Activated B cell treated with CpG ODN at 0.5 μM for 24 hours (primary cell): ENCODE data around the gene SEPHS1. TPM values are rescaled to one million over a fixed set of nuclear protein-coding genes. Genes with fewer than 3 reads are reported as not detected.
"Not testable (repeated sequence)": the region's sequence is repeated elsewhere in the genome, so short reads cannot be mapped to it uniquely, and the experiment has no call there.

Experiments used
- ATAC-seq: fragments of 200-7000 bp; cut with Tn5 transposase; one replicate; pipeline ENCODE4 v1.10.0; 2021; ENCODE audit warnings: low read depth, mild to moderate bottlenecking, moderate library complexity
- CTCF ChIA-PET: fragments of 350-600 bp; sonication (Branson Sonifier 250); formaldehyde crosslinking; loops from one replicate; lab custom pipeline; 2021; ENCODE audit warnings: antibody characterized with exemption; lab: Charles Lee
- POLR2A ChIA-PET: fragments of 350-600 bp; sonication (Branson Sonifier 250); formaldehyde crosslinking; loops from one replicate; lab custom pipeline; 2021; ENCODE audit warnings: antibody characterized with exemption; lab: Charles Lee
- DNase-seq: peaks from one replicate; pipeline ENCODE4 v3.0.0; 2022
- H3K27ac Mint-ChIP-seq: one replicate; pipeline ENCODE4 v1.8.0; 2020; ENCODE audit warnings: mixed read lengths
- H3K27me3 Mint-ChIP-seq: one replicate; pipeline ENCODE4 v1.8.0; 2021; ENCODE audit warnings: mixed read lengths
- H3K36me3 Mint-ChIP-seq: one replicate; pipeline ENCODE4 v1.8.0; 2021; ENCODE audit warnings: low read depth, mixed read lengths
- H3K4me1 Mint-ChIP-seq: one replicate; pipeline ENCODE4 v1.8.0; 2021; ENCODE audit warnings: mixed read lengths
- H3K4me3 Mint-ChIP-seq: one replicate; pipeline ENCODE4 v1.8.0; 2020; ENCODE audit warnings: mild to moderate bottlenecking, mixed read lengths
- H3K9me3 Mint-ChIP-seq: one replicate; pipeline ENCODE4 v1.8.0; 2020; ENCODE audit warnings: mixed read lengths
- CTCF ChIP-seq: fragments of 200-600 bp; IDR thresholded peaks from one replicate; pipeline ENCODE4 v1.8.0; 2022; ENCODE audit warnings: antibody characterized with exemption, mild to moderate bottlenecking
- intact Hi-C: fragments of 100-400 bp; cut with micrococcal nuclease; formaldehyde crosslinking; loops from one replicate; pipeline ENCODE4 v1.15.1; 2024
- total RNA-seq: library from RNA; stranded (reverse); gene quantifications from 2 replicates; pipeline ENCODE4 v1.2.3, GENCODE V29; 2022

Gene SEPHS1
- total RNA-seq, 1 donor from 2014 or later: 36.7 TPM

GRCh38 chr10:13294784-13295183 lies 53.3 kb downstream of the SEPHS1 start:
- no peak overlapping the region for H3K4me3 Mint-ChIP-seq
- peaks cover 4% of the 10 kb centered on the region for H3K4me1 Mint-ChIP-seq
- intact Hi-C loops: loop anchor here (5.0 kb wide), 1 partner anchor 947 kb away; the partner anchor contains the start of gene CAMK1D
- no peaks in the 10 kb centered on the region for H3K27me3 Mint-ChIP-seq
- no peak overlapping the region for H3K27ac Mint-ChIP-seq
- TF ChIP-seq CTCF: no peak
- ChIA-PET CTCF (no interaction called here), POLR2A (no interaction called here)
- DNase-seq (no peak), ATAC-seq (no peak)
- H3K36me3 Mint-ChIP-seq: peaks cover 16% of the 10 kb centered on the region
- no peaks in the 10 kb centered on the region for H3K9me3 Mint-ChIP-seq

DNA sequence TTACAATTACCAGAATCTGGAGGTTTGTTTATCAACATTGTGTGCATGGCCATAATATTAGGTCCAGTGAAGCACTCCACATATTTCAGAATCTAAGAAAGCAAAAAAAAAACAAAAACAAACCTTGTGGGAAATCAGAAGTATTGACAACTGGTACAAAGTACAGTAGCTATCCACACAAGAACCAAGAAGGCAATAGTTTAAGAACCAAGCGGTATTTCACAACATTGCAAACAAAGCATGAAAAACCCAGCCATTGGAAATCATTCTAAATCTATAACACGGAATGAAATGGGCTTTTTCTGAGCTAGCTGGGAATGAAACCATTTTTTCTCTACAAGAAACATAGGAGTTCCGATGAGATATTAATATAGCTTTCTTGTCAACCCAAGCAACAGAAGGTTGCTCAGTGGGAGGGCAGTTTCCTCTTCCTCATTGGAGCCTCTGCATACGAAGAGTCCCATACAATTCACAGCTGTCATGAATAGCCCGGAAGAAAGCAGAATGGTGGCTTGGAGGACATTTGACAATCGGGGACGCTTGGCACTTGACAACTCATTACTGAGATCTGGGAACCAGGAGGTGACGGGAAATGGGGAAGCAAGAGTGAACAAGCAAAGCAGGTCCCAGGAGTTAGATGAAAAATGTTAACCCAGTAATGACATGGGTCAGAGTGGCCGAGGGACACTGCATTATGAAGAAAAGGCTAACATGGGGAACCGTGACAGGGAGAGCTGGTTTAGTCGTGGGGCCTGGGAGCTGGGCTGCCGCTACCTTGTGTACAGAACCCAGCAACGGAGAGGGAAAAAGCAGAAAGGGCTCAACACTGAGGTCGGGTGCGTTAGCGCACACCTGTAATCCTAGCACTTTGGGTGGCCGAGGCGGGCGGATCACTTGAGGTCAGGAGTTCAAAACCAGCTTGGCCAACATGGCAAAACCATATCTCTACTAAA lies 56.0 kb downstream of the SEPHS1 start:
- peaks cover 20% of the 10 kb centered on the region for H3K36me3 Mint-ChIP-seq
- ChIA-PET CTCF (interaction anchor here (1.2 kb wide), 1 partner anchor 11 kb away, joined by 3 read pairs; no protein-coding TSS in a partner anchor), POLR2A (interaction anchor here (0.7 to 1.0 kb wide), 2 partner anchors 8 to 146 kb away, joined by 3 to 4 read pairs; partner anchors contain the start of gene PHYH)
- H3K9me3 Mint-ChIP-seq: no peaks in the 10 kb centered on the region
- no peaks in the 10 kb centered on the region for H3K27me3 Mint-ChIP-seq
- no peak for TF ChIP-seq CTCF
- peaks cover 9% of the 10 kb centered on the region for H3K4me1 Mint-ChIP-seq
- H3K4me3 Mint-ChIP-seq: no peak overlapping the region
- H3K27ac Mint-ChIP-seq: no peak overlapping the region
- DNase-seq: no peak
- no peak for ATAC-seq
- intact Hi-C loops: no loop called here

GRCh38 chr10:13291061-13291460 lies 57.0 kb downstream of the SEPHS1 start:
- no peak for TF ChIP-seq CTCF
- CTCF ChIA-PET: interaction anchor here (1.2 kb wide), 1 partner anchor 12 kb away, joined by 3 read pairs; no protein-coding TSS in a partner anchor
- Mint-ChIP-seq H3K36me3 (peaks cover 20% of the 10 kb centered on the region), H3K4me1 (peaks cover 9% of the 10 kb centered on the region), H3K27me3 (no peaks in the 10 kb centered on the region), H3K4me3 (no peak overlapping the region), H3K9me3 (no peaks in the 10 kb centered on the region), H3K27ac (no peak overlapping the region)
- ATAC-seq (no peak), DNase-seq (no peak)
- intact Hi-C loops: no loop called here
- POLR2A ChIA-PET: no interaction called here

- ChIA-PET POLR2A (interaction anchor here (0.6 kb wide), 1 partner anchor 58 kb away, joined by 4 read pairs; no protein-coding TSS in a partner anchor), CTCF (no interaction called here)
- no peak for TF ChIP-seq CTCF
- Mint-ChIP-seq H3K27me3 (no peaks in the 10 kb centered on the region), H3K4me1 (peaks cover 9% of the 10 kb centered on the region), H3K4me3 (no peak overlapping the region), H3K36me3 (peaks cover 13% of the 10 kb centered on the region), H3K27ac (no peak overlapping the region), H3K9me3 (no peaks in the 10 kb centered on the region)
- DNase-seq (no peak), ATAC-seq (no peak)
- intact Hi-C loops: no loop called here
These were observed 64.0 kb downstream of the SEPHS1 start for GRCh38 chr10:13284050-13284449.

DNA sequence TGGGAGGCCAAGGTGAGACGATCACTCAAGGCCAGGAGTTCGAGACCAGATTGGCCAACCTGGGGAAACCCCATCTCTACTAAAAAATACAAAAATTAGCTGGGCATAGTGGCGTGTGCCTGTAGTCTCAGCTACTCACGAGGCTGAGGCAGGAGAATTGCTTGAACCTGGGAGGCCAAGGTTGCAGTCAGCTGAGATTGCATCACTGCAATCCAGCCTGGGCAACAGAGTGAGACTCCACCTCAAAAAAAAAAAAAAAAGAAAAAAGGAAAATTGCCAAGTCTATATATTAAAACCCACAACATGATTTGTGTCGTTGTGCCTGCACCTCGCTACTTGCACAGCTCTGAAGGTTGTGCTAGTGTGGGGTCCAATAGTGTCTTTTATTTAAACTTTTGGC lies 65.7 kb downstream of the SEPHS1 start:
- DNase-seq, intact Hi-C loops, CTCF ChIA-PET, H3K36me3 Mint-ChIP-seq, H3K4me1 Mint-ChIP-seq, H3K4me3 Mint-ChIP-seq, H3K9me3 Mint-ChIP-seq, H3K27ac Mint-ChIP-seq, POLR2A ChIA-PET, H3K27me3 Mint-ChIP-seq, ATAC-seq: not testable (repeated sequence)
